MM.1S (cell line): Measurements from ENCODE around the gene SNX15.
A peak's percentile ranks its signal among the peaks of the same experiment; 100 is the strongest.

Source experiments
- EZH2 ChIP-seq: fragments of 300-600 bp; sonication (generic); optimal IDR thresholded peaks from 2 replicates; pipeline ENCODE3; 2017; ENCODE audit warnings: low read depth, mild to moderate bottlenecking, antibody characterized with exemption, low read length, mixed read lengths
- EZH2phosphoT487 ChIP-seq: fragments of 300-600 bp; sonication (generic); IDR thresholded peaks from 2 replicates; pipeline ENCODE4 v1.6.1; 2018; ENCODE audit warnings: antibody characterized with exemption, low read length
- TF ChIP-seq, protein P1 (sequence below): fragments of 300-600 bp; sonication (generic); IDR thresholded peaks from 2 replicates; pipeline ENCODE4 v1.5.1; 2016; ENCODE audit warnings: antibody characterized with exemption, low read length, mixed read lengths

DNA sequence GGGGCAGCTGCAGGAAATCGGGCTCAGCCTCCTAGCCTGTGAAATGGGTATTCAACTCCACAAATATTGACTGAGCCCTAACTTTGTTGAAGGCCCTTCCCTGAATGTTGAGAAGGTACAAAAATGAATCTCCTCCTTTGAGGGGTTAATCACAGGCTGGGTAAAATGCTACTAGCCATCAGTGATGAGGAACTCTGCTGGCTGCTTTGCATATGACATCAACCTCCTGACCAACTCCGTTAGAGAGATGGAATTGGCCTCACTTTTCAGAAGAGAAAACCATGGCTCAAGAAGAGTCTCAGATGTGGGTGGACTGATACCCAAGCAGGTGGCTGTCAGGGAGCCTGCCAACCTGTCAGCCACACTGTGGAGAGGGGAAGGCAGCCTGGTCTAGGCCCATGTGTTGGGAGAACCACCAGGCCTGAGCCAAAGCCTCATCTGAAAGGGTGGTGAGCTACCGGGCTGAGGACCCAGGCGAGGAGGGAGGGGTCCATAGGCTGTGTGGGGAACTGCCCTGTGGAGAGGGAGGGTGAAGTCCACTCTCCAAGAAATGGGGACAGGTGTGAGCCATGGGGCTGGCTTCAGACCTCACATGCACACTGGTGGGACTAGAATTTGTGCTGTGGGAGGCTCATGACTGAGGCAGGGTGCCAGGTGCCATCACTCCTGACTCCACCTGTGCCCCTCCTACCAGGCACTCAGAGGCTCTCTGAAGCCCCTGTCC, 44.8 kb downstream of the SNX15 start:
- TF ChIP-seq, protein P1, sequence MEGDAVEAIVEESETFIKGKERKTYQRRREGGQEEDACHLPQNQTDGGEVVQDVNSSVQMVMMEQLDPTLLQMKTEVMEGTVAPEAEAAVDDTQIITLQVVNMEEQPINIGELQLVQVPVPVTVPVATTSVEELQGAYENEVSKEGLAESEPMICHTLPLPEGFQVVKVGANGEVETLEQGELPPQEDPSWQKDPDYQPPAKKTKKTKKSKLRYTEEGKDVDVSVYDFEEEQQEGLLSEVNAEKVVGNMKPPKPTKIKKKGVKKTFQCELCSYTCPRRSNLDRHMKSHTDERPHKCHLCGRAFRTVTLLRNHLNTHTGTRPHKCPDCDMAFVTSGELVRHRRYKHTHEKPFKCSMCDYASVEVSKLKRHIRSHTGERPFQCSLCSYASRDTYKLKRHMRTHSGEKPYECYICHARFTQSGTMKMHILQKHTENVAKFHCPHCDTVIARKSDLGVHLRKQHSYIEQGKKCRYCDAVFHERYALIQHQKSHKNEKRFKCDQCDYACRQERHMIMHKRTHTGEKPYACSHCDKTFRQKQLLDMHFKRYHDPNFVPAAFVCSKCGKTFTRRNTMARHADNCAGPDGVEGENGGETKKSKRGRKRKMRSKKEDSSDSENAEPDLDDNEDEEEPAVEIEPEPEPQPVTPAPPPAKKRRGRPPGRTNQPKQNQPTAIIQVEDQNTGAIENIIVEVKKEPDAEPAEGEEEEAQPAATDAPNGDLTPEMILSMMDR: 0 out of 2 replicates have a peak, but pooled peaks have one; percentile 3
- TF ChIP-seq EZH2 (no peak), EZH2phosphoT487 (no peak)
